GM19324 (cell line): ENCODE data around the gene PLK4.
"Not testable (repeated sequence)": the region's sequence is repeated elsewhere in the genome, so short reads cannot be mapped to it uniquely, and the experiment has no call there.

ENCODE experiments used
- ATAC-seq: cut with Tn5 transposase; IDR thresholded peaks from one replicate; pipeline ENCODE4 v1.9.1; 2021; ENCODE audit warnings: mild to moderate bottlenecking, moderate library complexity; ENCODE audit not compliant: unreplicated experiment, low FRiP score

The PLK4 gene

GRCh38 chr4:127899682-127900081 lies 19.0 kb downstream of the PLK4 start:
- not testable (repeated sequence) for ATAC-seq

DNA sequence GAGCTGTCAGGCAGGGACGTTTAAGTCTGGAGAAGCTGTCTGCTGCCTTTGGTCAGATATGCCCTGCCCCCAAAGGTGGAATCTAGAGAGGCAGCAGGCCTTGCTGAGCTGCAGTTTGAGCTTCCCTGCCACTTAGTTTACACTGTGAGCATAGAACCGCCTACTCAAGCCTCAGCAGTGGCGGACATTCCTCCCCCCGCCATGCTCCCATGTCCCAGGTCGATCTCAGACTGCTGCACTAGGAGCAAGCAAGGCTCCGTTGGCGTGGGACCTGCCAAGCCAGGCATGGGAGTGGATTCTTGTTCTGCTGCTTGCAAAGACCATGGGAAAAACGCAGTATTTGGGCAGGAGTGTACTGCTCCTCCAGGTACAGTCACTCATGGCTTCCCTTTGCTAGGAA lies 24.3 kb downstream of the PLK4 start:
- ATAC-seq = no peak

DNA sequence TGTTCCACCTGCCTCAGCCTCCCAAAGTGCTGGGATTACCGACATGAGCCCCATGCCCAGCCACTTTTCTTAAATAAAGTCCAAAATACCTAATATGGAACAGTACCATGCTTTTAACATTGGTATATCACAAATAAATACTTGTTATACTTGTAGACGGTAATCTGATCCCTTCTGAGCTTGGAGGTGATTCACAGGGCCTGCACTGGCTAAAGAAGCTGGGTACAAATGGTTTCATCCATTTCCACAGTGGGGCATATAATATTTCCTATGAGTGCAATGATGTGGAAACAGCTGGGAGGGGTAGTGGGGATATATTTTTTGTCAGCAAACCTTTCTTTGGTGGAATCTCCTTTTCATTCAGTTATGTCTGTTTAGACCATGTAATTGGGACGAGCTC lies 35.8 kb downstream of the PLK4 start:
- no peak for ATAC-seq

GRCh38 chr4:127917151-127917550 lies 36.5 kb downstream of the PLK4 start:
- no peak for ATAC-seq

GRCh38 chr4:127920521-127920920 lies 39.8 kb downstream of the PLK4 start:
- no peak for ATAC-seq

DNA sequence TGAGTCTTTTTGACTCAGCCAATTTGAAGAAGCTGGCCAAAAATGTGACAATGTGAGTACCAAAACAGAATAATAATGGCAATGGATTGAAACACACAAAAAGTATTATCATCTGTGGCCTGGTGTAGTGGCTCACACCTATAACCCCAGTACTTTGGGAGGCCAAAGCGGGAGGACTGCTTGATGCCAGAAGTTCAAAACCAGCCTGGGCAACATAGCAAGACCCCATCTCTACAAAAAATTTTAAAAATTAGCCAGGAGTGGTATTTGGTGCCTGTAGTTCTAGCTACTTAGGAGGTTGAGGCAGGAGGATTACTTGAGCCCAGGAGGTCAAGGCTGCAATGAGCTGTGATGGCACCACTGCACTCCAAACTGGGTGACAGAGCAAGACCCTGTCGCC lies 41.5 kb downstream of the PLK4 start:
- ATAC-seq = no peak

- ATAC-seq = not testable (repeated sequence)
Observed at GRCh38 chr4:127925720-127926119, 45.0 kb downstream of the PLK4 start.

DNA sequence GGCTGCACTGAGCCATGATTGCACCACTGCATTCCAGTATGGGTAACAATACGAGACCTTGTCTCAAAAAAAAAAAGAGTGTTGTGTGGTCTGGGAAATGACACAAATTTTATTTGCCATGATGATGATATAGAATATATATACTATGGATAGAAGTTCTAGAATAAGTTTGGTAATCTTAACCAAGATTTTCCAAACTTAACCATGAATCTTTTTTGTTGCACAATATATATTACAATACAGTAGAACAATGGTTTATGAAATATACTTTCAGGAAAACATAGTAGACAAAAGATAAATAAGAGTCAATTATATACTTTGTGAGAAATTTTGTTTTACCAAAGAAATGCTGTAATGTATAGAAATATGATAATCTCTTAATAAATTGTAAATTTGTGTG lies 49.5 kb downstream of the PLK4 start:
- ATAC-seq = no peak

DNA sequence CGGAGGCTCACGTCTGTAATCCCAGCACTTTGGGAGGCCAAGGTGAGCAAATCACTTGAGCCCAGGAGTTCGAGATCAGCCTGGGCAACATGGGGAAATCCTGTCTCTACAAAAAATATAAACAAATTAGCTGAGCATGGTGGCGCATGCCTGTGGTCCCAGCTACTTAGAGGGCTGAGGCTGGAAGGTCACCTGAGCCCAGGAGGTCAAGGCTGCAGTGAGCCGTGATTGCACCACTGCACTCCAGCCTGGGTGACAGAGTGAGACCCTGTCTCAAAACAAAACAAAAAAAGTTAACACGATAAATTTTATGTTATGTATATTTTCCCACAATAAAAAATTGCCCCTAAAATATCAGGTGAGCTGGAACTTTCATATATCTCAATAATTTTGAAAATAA lies 51.1 kb downstream of the PLK4 start:
- ATAC-seq = not testable (repeated sequence)

DNA sequence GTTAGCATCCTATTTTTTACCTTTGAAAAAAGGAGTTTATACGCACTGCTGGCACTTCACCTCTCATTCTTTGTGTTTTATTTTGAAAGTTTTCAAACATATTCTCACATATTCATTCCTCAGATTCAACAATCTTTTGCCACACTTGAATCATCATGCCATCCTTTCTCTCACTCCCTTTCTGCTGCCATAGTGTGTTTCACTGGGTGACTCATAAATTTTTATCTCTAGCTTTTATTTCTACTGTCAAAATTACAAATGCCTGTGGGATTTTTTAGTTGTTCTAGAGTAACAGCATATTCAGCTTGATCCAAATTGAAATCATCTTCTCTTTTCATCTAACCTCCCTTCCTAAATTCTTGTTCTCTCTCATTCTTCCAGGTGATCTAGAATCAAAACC lies 56.3 kb downstream of the PLK4 start:
- ATAC-seq = no peak
